ENCODE results near the gene ID3. TPM values are rescaled to one million over a fixed set of nuclear protein-coding genes. Genes with fewer than 3 reads are reported as not detected.
A peak's percentile ranks its signal among the peaks of the same experiment; 100 is the strongest.

ID3 gene
- total and polyA plus RNA-seq, 9 of the 15 experiments (the other 6 are each of a cell fraction or from before 2014, with no cell fraction given) = 6.8 to 59.8 (median 23.5) TPM

DNA sequence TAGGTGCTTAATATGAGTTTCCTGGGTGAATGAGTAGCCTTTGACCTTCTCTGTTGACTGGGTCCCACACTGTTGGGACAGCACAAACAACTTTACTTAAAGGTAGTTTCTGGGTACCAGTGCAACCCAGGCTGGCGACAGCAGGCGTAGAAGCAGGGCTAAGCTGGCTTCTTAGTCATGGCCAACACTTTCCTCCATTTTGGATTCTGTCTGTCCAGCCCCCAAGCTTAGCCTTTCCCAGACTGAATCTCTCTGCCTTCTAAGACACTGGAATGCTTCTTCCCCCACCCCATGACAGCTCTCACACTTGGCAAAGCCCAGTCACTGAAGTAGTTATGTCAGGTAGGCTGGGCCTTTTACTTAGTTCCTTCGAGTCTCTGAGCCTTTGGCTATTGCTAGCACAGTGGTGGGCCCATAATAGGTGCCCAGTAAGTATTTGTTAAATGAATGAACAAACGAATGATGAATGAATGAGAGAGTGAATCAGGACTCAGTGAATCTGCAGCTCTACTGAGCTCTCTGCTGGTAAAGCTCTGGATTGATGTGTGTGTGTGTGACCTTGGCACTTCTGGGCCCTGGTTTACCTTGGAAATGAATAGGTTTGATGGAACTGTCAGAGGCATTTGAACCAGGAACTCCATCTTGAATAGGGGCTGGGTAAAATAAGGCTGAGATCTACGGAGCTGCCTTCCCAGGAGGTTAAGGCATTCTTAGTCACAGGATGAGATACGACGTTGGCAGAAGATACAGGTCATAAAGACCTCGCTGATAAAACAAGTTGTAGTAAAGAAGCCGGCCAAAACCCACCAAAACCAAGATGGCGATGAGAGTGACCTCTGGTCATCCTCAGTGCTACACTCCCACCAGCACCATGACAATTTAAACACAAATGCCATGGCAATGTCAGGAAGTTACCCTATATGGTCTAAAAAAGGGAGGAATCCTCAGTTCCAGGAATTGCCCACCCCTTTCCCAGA, 37.4 kb upstream of the ID3 start (continued):
- TF ChIP-seq ZFP36 (IDR thresholded peaks at IDR 0.05; ENCODE audit: low read depth, low read length, partially characterized antibody) (peak; percentile 16), OTX1 (CRISPR knock-in tag; IDR thresholded peaks at IDR 0.05) (peak; percentile 95), EGR1 (conservative IDR thresholded peaks at IDR 0.05) (peak; percentile 68; the same call in 1 of the 2 replicates), HNRNPK (IDR thresholded peaks at IDR 0.05; ENCODE audit: low read depth, low read length, poor library complexity, severe bottlenecking) (no peak), GABPA (tag; conservative IDR thresholded peaks at IDR 0.05; ENCODE audit: low read depth) (peak; percentile 46; the same call in 1 of the 2 replicates), GTF2F1 (IDR thresholded peaks at IDR 0.05; ENCODE audit: low read depth, low read length) (no peak), ZNF282 (CRISPR knock-in tag; IDR thresholded peaks at IDR 0.05) (no peak), ERF (CRISPR knock-in tag; IDR thresholded peaks at IDR 0.05) (peak; percentile 68), EP400 (IDR thresholded peaks at IDR 0.05) (peak; percentile 28; the same call in 1 of the 2 replicates), ZNF79 (CRISPR knock-in tag; IDR thresholded peaks at IDR 0.05; ENCODE audit: low read depth) (peak; percentile 71; the same call in 1 of the 2 replicates), KAT8 (IDR thresholded peaks at IDR 0.05; ENCODE audit: low read depth) (no peak), BMI1 (IDR thresholded peaks at IDR 0.05; ENCODE audit: low read length) (no peak), L3MBTL2 (IDR thresholded peaks at IDR 0.05) (peak; percentile 47; the same call in 1 of the 2 replicates), SOX6 (IDR thresholded peaks at IDR 0.05) (no peak), ILF3 (IDR thresholded peaks at IDR 0.05; ENCODE audit: borderline replicate concordance) (no peak), MAFG (tag; conservative IDR thresholded peaks at IDR 0.05) (0 out of 2 replicates have a peak, but pooled peaks have one; percentile 36), ZNF830 (CRISPR knock-in tag; IDR thresholded peaks at IDR 0.05) (peak; percentile 77; the same call in 1 of the 2 replicates), DACH1 (IDR thresholded peaks at IDR 0.05; ENCODE audit: partially characterized antibody) (no peak)
- TF ChIP-seq, protein P1, sequence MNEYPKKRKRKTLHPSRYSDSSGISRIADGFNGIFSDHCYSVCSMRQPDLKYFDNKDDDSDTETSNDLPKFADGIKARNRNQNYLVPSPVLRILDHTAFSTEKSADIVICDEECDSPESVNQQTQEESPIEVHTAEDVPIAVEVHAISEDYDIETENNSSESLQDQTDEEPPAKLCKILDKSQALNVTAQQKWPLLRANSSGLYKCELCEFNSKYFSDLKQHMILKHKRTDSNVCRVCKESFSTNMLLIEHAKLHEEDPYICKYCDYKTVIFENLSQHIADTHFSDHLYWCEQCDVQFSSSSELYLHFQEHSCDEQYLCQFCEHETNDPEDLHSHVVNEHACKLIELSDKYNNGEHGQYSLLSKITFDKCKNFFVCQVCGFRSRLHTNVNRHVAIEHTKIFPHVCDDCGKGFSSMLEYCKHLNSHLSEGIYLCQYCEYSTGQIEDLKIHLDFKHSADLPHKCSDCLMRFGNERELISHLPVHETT (CRISPR knock-in tag; conservative IDR thresholded peaks at IDR 0.05 in 1 of 2, IDR thresholded peaks at IDR 0.05 in 1 of 2) = peak in 1 of 2 experiments; percentile 95; a peak in 2 of 4 replicates
- TF ChIP-seq, protein P2, sequence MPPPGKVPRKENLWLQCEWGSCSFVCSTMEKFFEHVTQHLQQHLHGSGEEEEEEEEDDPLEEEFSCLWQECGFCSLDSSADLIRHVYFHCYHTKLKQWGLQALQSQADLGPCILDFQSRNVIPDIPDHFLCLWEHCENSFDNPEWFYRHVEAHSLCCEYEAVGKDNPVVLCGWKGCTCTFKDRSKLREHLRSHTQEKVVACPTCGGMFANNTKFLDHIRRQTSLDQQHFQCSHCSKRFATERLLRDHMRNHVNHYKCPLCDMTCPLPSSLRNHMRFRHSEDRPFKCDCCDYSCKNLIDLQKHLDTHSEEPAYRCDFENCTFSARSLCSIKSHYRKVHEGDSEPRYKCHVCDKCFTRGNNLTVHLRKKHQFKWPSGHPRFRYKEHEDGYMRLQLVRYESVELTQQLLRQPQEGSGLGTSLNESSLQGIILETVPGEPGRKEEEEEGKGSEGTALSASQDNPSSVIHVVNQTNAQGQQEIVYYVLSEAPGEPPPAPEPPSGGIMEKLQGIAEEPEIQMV (tag; conservative IDR thresholded peaks at IDR 0.05; ENCODE audit: low read depth) = peak; percentile 73
- TF ChIP-seq, protein P3, sequence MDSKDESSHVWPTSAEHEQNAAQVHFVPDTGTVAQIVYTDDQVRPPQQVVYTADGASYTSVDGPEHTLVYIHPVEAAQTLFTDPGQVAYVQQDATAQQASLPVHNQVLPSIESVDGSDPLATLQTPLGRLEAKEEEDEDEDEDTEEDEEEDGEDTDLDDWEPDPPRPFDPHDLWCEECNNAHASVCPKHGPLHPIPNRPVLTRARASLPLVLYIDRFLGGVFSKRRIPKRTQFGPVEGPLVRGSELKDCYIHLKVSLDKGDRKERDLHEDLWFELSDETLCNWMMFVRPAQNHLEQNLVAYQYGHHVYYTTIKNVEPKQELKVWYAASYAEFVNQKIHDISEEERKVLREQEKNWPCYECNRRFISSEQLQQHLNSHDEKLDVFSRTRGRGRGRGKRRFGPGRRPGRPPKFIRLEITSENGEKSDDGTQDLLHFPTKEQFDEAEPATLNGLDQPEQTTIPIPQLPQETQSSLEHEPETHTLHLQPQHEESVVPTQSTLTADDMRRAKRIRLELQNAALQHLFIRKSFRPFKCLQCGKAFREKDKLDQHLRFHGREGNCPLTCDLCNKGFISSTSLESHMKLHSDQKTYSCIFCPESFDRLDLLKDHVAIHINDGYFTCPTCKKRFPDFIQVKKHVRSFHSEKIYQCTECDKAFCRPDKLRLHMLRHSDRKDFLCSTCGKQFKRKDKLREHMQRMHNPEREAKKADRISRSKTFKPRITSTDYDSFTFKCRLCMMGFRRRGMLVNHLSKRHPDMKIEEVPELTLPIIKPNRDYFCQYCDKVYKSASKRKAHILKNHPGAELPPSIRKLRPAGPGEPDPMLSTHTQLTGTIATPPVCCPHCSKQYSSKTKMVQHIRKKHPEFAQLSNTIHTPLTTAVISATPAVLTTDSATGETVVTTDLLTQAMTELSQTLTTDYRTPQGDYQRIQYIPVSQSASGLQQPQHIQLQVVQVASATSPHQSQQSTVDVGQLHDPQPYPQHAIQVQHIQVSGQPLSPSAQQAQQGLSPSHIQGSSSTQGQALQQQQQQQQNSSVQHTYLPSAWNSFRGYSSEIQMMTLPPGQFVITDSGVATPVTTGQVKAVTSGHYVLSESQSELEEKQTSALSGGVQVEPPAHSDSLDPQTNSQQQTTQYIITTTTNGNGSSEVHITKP (IDR thresholded peaks at IDR 0.05; ENCODE audit: partially characterized antibody) = peak; percentile 92
